Measurements from ENCODE around the gene PROM2.

PROM2 gene

GRCh38 chr2:95331606-95332005 lies 57.4 kb downstream of the PROM2 start:
- no peak for TF ChIP-seq CTCF (IDR thresholded peaks at IDR 0.05; ENCODE audit: extremely low read depth, missing control alignments)
- DNase-seq (ENCODE audit: low spot score): no peak

GRCh38 chr2:95332036-95332435 lies 57.8 kb downstream of the PROM2 start:
- DNase-seq (ENCODE audit: low spot score): no peak
- no peak for TF ChIP-seq CTCF (IDR thresholded peaks at IDR 0.05; ENCODE audit: extremely low read depth, missing control alignments)

- no peak for DNase-seq (ENCODE audit: low spot score)
- TF ChIP-seq CTCF (IDR thresholded peaks at IDR 0.05; ENCODE audit: extremely low read depth, missing control alignments): no peak
Measured at GRCh38 chr2:95333056-95333455, 58.8 kb downstream of the PROM2 start.

- no peak for DNase-seq (ENCODE audit: low spot score)
- no peak for TF ChIP-seq CTCF (IDR thresholded peaks at IDR 0.05; ENCODE audit: extremely low read depth, missing control alignments)
Measured at GRCh38 chr2:95333888-95334338, 59.7 kb downstream of the PROM2 start.

GRCh38 chr2:95334916-95335641 lies 60.8 kb downstream of the PROM2 start:
- no peak for DNase-seq (ENCODE audit: low spot score)
- no peak for TF ChIP-seq CTCF (IDR thresholded peaks at IDR 0.05; ENCODE audit: extremely low read depth, missing control alignments)

- TF ChIP-seq CTCF (IDR thresholded peaks at IDR 0.05; ENCODE audit: extremely low read depth, missing control alignments): no peak
- DNase-seq (ENCODE audit: low spot score): no peak
Measured at GRCh38 chr2:95336406-95336805, 62.2 kb downstream of the PROM2 start.

- no peak for DNase-seq (ENCODE audit: low spot score)
- TF ChIP-seq CTCF (IDR thresholded peaks at IDR 0.05; ENCODE audit: extremely low read depth, missing control alignments): no peak
Measured at GRCh38 chr2:95337829-95338228, 63.6 kb downstream of the PROM2 start.

Data from GM20000 (cell line).